ENCODE measurements around the gene RBBP8NL.

GRCh38 chr20:62364911-62365736 lies 62.2 kb downstream of the RBBP8NL start:
- no peak for TF ChIP-seq CTCF (IDR thresholded peaks at IDR 0.05; ENCODE audit: low read length)
- TF ChIP-seq EZH2 (IDR thresholded peaks at IDR 0.05; ENCODE audit: borderline replicate concordance, low read length): no peak

Data from OCI-LY1 (cell line).